Panc1 (cell line): ENCODE results near the gene HMCES.

ENCODE experiments used
- CTCF ChIP-seq: fragments of 450-650 bp; IDR thresholded peaks from 2 replicates; pipeline ENCODE4 v1.5.1; 2017; ENCODE audit warnings: mild to moderate bottlenecking
- POLR2AphosphoS5 ChIP-seq: IDR thresholded peaks from 2 replicates; pipeline ENCODE4 v1.6.1; 2012; ENCODE audit warnings: mild to moderate bottlenecking, low read depth, low read length, moderate library complexity
- TF ChIP-seq, protein P1 (sequence below), 2 experiments: IDR thresholded peaks; 2 replicates each; pipeline ENCODE4 v1.6.1; 2011 to 2012; ENCODE audit warnings: low read depth in 2 of 2, control low read depth in 1 of 2, low read length in 1 of 2, mild to moderate bottlenecking in 1 of 2, moderate library complexity in 1 of 2; ENCODE audit not compliant: insufficient read depth in 1 of 2

DNA sequence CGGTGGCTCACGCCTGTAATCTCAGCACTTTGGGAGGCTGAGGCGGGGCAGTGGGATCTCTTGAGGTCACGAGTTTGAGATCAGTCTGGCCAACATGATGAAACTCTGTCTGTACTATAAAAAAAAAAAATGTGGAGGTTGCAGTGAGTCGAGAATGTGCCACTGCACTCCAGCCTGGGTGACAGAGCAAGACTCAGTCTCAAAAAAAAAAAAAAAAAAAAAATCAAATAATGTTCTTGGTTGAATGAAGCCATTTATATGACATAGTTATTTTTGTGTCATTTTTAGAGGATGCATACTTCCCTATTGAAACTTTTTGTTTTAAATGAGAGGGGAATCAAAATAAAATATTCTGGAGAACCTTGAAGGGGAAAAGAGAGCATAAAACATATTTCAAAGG, 3.1 kb downstream of the HMCES start:
- no peak for TF ChIP-seq CTCF
- TF ChIP-seq POLR2AphosphoS5 = no peak
- TF ChIP-seq, protein P1, sequence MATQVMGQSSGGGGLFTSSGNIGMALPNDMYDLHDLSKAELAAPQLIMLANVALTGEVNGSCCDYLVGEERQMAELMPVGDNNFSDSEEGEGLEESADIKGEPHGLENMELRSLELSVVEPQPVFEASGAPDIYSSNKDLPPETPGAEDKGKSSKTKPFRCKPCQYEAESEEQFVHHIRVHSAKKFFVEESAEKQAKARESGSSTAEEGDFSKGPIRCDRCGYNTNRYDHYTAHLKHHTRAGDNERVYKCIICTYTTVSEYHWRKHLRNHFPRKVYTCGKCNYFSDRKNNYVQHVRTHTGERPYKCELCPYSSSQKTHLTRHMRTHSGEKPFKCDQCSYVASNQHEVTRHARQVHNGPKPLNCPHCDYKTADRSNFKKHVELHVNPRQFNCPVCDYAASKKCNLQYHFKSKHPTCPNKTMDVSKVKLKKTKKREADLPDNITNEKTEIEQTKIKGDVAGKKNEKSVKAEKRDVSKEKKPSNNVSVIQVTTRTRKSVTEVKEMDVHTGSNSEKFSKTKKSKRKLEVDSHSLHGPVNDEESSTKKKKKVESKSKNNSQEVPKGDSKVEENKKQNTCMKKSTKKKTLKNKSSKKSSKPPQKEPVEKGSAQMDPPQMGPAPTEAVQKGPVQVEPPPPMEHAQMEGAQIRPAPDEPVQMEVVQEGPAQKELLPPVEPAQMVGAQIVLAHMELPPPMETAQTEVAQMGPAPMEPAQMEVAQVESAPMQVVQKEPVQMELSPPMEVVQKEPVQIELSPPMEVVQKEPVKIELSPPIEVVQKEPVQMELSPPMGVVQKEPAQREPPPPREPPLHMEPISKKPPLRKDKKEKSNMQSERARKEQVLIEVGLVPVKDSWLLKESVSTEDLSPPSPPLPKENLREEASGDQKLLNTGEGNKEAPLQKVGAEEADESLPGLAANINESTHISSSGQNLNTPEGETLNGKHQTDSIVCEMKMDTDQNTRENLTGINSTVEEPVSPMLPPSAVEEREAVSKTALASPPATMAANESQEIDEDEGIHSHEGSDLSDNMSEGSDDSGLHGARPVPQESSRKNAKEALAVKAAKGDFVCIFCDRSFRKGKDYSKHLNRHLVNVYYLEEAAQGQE (IDR thresholded peaks at IDR 0.05; ENCODE audit: insufficient read depth in 1 of 2, low read depth in 2 of 2, low read length in 1 of 2) = no peak
